Stimulated activated CD4-positive, alpha-beta T cell treated with anti-CD3 and anti-CD28 coated beads, Interleukin-12 subunit alpha, Interleukin-12 subunit beta, amount 100 ng/mL, for 48 hours (primary cell): ENCODE measurements around the gene LPAR2.
"Not testable (repeated sequence)": the region's sequence is repeated elsewhere in the genome, so short reads cannot be mapped to it uniquely, and the experiment has no call there.

ENCODE experiments used
- DNase-seq, 3 donors: peaks; one replicate each; pipeline ENCODE4 v3.0.0-alpha.2; 2020; ENCODE audit warnings: low read depth in 2 of 3, low spot score in 1 of 3

Gene LPAR2

GRCh38 chr19:19627621-19628500 lies at the start of gene LPAR2:
Gene LPAR2 (minus strand): TSS chr19:19628220. CDS start chr19:19627275, 945 bp downstream.
- peak in 2 of 3 donors; percentile 46 to 48 for DNase-seq

GRCh38 chr19:19677579-19677978 lies 49.6 kb upstream of the LPAR2 start:
- no peak for DNase-seq

- DNase-seq: no peak
Observed at GRCh38 chr19:19674315-19674714, 46.3 kb upstream of the LPAR2 start.

GRCh38 chr19:19672816-19673215 lies 44.8 kb upstream of the LPAR2 start:
- no peak for DNase-seq

GRCh38 chr19:19670070-19670551 lies 42.1 kb upstream of the LPAR2 start:
- DNase-seq: no peak

- DNase-seq: peak; percentile 93 to 96 (median 95)
Observed at GRCh38 chr19:19668230-19669012, 40.4 kb upstream of the LPAR2 start, which contains the start of gene ZNF101. Gene ZNF101 (plus strand): TSS chr19:19668839. CDS start chr19:19668964, 125 bp downstream.

- DNase-seq: not testable (repeated sequence)
Observed at GRCh38 chr19:19665420-19665948, 37.5 kb upstream of the LPAR2 start.

- peak; percentile 83 to 92 (median 88) for DNase-seq
Observed at GRCh38 chr19:19663256-19664120, 35.5 kb upstream of the LPAR2 start, which contains the start of gene ATP13A1. Gene ATP13A1 (minus strand): TSS chr19:19663676. CDS start chr19:19663666, 10 bp downstream.

GRCh38 chr19:19662871-19663255 lies 34.8 kb upstream of the LPAR2 start:
- no peak for DNase-seq

GRCh38 chr19:19662344-19662743 lies 34.3 kb upstream of the LPAR2 start:
- no peak for DNase-seq

GRCh38 chr19:19661675-19662251 lies 33.7 kb upstream of the LPAR2 start:
- DNase-seq: peak; percentile 30 to 42 (median 32)

GRCh38 chr19:19661141-19661674 lies 33.2 kb upstream of the LPAR2 start:
- no peak for DNase-seq

- no peak for DNase-seq
Observed at GRCh38 chr19:19659646-19660245, 31.7 kb upstream of the LPAR2 start.

- DNase-seq: no peak
Observed at GRCh38 chr19:19657397-19657783, 29.4 kb upstream of the LPAR2 start.

- DNase-seq: no peak
Observed at GRCh38 chr19:19656451-19657396, 28.7 kb upstream of the LPAR2 start.

GRCh38 chr19:19655641-19656343 lies 27.8 kb upstream of the LPAR2 start:
- DNase-seq: no peak

- DNase-seq: no peak
Observed at GRCh38 chr19:19655051-19655594, 27.1 kb upstream of the LPAR2 start.
